Measurements from ENCODE around the gene TMEM258.

TMEM258 gene

GRCh38 chr11:61794579-61794978 is 2.2 kb upstream of the TMEM258 start:
- Mint-ChIP-seq H3K9me3 (no peaks in the 10 kb centered on the region), H3K36me3 (ENCODE audit: low read depth) (peaks cover 90% of the 10 kb centered on the region), H3K4me3 (peak overlapping the region; percentile 92), H3K27ac (no peak overlapping the region), H3K4me1 (ENCODE audit: low read depth) (peaks cover 54% of the 10 kb centered on the region), H3K27me3 (no peaks in the 10 kb centered on the region)
- no peak for DNase-seq

GRCh38 chr11:61793829-61794204 is 1.4 kb upstream of the TMEM258 start:
- H3K27me3 Mint-ChIP-seq: no peaks in the 10 kb centered on the region
- H3K36me3 Mint-ChIP-seq (ENCODE audit: low read depth): peaks cover 91% of the 10 kb centered on the region
- peaks cover 55% of the 10 kb centered on the region for H3K4me1 Mint-ChIP-seq (ENCODE audit: low read depth)
- DNase-seq: no peak
- H3K27ac Mint-ChIP-seq: peak overlapping the region; percentile 100
- H3K9me3 Mint-ChIP-seq: no peaks in the 10 kb centered on the region
- peak overlapping the region; percentile 92 for H3K4me3 Mint-ChIP-seq

DNA sequence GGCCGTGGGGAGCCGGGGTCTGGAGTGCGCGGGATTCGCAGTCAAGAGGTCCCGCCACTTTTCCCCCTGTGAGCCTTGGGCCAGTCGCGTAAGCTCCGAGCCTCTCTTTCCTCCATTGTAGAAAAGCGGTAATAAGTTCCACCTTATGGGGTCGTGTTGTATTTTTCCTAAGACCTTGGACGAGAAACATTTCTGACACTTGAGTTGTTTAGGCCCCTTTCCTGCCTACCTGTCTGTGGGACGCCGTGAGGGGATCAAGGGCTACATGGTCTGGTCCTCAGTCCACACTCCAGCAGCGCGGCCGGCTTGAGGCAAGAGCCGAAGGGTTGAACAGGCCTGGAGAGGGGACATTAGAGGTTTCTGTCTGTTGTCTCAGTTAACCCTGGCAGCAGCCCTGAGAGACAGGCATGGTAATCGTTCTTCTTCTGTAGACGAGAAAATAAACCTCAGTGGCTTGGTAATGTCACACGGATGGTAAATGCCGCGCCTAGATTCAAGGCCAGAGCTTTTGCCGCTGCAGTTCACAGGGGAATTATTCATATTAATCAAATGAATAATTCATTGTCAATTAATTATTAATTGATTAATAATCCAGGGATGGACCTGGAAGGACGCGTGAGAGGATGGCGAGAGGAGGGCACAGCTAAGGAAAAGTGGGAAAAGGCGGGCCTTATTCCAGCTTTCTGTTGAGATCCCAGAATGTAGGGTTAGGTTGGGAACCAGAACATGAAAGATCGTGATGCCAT is 857 bp upstream of the TMEM258 start:
- H3K4me3 Mint-ChIP-seq: peak overlapping the region; percentile 92
- no peaks in the 10 kb centered on the region for H3K27me3 Mint-ChIP-seq
- peak; percentile 58 for DNase-seq
- H3K4me1 Mint-ChIP-seq (ENCODE audit: low read depth): peaks cover 58% of the 10 kb centered on the region
- H3K9me3 Mint-ChIP-seq: no peaks in the 10 kb centered on the region
- peak overlapping the region; percentile 100 for H3K27ac Mint-ChIP-seq
- peaks cover 91% of the 10 kb centered on the region for H3K36me3 Mint-ChIP-seq (ENCODE audit: low read depth)

DNA sequence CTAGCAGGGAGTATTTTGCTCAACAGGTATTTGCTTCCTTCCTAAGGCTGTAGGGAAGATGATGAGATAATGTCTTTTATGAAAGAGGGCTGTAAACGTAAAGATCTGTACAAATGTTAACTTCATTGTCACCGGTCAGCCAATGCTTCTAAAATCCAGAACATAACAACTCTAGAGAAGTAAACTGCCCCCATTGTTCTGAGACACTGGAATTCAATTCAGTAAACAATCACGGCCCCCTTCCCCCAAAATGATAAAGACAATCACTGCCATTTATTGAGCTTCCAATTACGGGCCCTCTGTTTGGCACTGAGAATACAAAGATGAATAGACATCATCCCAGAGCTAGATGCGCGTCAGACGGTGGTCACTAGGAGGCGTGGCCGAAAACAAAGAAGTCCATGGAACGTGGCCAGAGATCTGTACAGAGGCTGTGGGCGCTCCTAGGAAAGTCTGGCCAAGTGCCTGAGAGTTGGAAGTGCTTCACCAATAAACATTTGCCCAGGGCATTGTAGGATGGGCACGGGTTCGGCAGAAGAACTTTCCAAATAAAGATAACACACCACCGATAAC is 576 bp downstream of the TMEM258 start:
- Mint-ChIP-seq H3K9me3 (no peaks in the 10 kb centered on the region), H3K27ac (peak overlapping the region; percentile 100), H3K36me3 (ENCODE audit: low read depth) (peaks cover 90% of the 10 kb centered on the region), H3K4me3 (peak overlapping the region; percentile 92), H3K4me1 (ENCODE audit: low read depth) (peaks cover 53% of the 10 kb centered on the region), H3K27me3 (no peaks in the 10 kb centered on the region)
- DNase-seq: peak; percentile 60

GRCh38 chr11:61787928-61788491 is 4.4 kb downstream of the TMEM258 start:
- no peak overlapping the region for H3K27ac Mint-ChIP-seq
- peaks cover 28% of the 10 kb centered on the region for H3K4me1 Mint-ChIP-seq (ENCODE audit: low read depth)
- H3K4me3 Mint-ChIP-seq: no peak overlapping the region
- peaks cover 89% of the 10 kb centered on the region for H3K36me3 Mint-ChIP-seq (ENCODE audit: low read depth)
- DNase-seq: no peak
- H3K27me3 Mint-ChIP-seq: no peaks in the 10 kb centered on the region
- H3K9me3 Mint-ChIP-seq: no peaks in the 10 kb centered on the region

DNA sequence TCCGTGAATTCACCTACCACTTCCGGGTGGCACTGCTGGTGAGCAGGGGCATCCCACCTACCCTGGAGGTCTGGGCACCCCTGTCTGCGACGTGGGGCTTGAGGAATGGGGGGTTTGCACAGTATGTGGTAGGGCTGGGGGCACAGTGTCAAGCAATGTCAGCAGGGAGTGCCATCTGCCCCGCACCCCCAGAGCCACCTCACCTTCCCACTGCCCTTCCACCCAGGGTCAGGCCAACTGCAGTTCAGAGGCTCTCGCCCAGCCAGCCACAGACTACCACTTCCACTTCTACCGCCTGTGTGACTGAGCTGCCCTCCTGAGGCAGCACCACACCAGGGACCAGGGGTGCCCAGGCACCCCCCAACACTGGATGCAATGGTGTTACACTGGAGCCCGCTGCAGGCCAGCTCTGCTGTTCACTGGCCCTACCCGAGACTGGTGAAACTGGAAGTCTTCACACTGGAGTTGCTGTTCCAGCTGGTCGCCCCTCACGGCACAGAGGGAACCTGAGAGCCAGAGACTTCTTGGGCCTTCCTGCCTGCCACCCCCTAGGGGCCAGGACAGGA is 6.5 kb downstream of the TMEM258 start:
- Mint-ChIP-seq H3K27ac (no peak overlapping the region), H3K4me3 (no peak overlapping the region)

GRCh38 chr11:61784506-61784805 is 7.9 kb downstream of the TMEM258 start:
- Mint-ChIP-seq H3K27me3 (no peaks in the 10 kb centered on the region), H3K9me3 (no peaks in the 10 kb centered on the region), H3K4me1 (ENCODE audit: low read depth) (peaks cover 8% of the 10 kb centered on the region), H3K27ac (no peak overlapping the region), H3K4me3 (no peak overlapping the region), H3K36me3 (ENCODE audit: low read depth) (peaks cover 62% of the 10 kb centered on the region)
- DNase-seq: no peak

More for the DNA sequence above, 6.5 kb downstream of the TMEM258 start:
- no peaks in the 10 kb centered on the region for H3K9me3 Mint-ChIP-seq
- DNase-seq: no peak
- peaks cover 21% of the 10 kb centered on the region for H3K4me1 Mint-ChIP-seq (ENCODE audit: low read depth)
- peaks cover 77% of the 10 kb centered on the region for H3K36me3 Mint-ChIP-seq (ENCODE audit: low read depth)
- no peaks in the 10 kb centered on the region for H3K27me3 Mint-ChIP-seq

DNA sequence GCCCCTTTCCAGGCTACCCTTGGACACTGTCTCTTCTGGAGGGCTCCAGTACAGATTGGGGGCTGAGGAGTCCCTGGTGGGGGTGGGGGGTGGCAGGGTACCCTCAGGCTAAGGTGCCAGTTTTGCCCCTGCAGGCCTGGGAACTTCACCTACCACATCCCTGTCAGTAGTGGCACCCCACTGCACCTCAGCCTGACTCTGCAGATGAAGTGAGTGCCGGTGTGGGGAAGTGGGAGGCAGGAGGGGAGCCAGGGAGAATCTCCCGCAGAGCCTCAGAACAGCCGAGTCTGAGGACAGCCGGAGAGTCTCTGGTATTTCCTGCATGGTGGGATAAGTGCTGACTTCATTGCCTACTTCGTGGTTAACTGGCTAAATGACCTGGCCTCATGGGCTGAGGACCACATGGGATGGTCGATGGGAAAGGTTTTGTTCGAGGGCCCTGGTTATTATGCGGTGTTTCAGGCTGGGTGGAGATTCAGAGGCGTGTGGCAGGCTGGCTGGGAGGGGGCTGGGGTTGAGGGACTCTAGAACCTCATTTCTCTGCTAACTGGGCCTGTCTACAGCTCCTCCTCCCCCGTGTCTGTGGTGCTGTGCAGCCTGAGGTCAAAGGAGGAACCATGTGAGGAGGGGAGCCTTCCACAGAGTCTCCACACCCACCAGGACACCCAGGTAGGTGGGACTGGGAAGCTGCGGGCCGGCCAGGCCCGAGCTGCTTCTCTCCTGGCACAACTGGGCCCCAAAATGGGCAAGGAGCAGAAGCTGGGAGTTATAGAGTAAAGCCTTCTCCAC is 8.5 kb downstream of the TMEM258 start:
- Mint-ChIP-seq H3K27ac (no peak overlapping the region), H3K9me3 (no peaks in the 10 kb centered on the region)
- DNase-seq: no peak

DNA sequence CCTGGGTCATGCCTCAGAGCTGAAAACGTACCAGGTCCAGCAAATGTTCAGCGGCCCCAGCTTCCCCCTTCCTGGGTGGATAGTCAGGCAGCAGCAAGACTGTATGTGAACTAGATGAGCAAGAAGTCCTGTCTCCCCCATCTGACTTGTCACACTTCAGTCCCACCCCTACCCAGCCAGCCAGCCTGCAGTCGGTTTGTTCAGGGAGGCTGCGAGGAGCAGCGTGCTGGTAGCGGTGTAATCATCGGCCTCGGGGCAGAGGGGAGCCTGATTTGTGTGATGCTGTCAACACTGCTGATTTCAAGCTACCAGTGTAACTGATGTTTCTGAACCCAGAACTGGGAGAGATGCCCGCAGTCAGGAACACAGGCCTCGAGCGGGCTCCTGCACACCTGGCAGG is 9.6 kb downstream of the TMEM258 start:
- no peak overlapping the region for H3K4me3 Mint-ChIP-seq
- H3K4me1 Mint-ChIP-seq (ENCODE audit: low read depth): peaks cover 6% of the 10 kb centered on the region
- H3K36me3 Mint-ChIP-seq (ENCODE audit: low read depth): peaks cover 48% of the 10 kb centered on the region
- peaks cover 3% of the 10 kb centered on the region for H3K27me3 Mint-ChIP-seq
- no peaks in the 10 kb centered on the region for H3K9me3 Mint-ChIP-seq
- no peak overlapping the region for H3K27ac Mint-ChIP-seq
- DNase-seq: no peak

More for the DNA sequence above, 8.5 kb downstream of the TMEM258 start:
- Mint-ChIP-seq H3K4me1 (ENCODE audit: low read depth) (peaks cover 4% of the 10 kb centered on the region), H3K4me3 (no peak overlapping the region), H3K27me3 (no peaks in the 10 kb centered on the region), H3K36me3 (ENCODE audit: low read depth) (peaks cover 57% of the 10 kb centered on the region)

DNA sequence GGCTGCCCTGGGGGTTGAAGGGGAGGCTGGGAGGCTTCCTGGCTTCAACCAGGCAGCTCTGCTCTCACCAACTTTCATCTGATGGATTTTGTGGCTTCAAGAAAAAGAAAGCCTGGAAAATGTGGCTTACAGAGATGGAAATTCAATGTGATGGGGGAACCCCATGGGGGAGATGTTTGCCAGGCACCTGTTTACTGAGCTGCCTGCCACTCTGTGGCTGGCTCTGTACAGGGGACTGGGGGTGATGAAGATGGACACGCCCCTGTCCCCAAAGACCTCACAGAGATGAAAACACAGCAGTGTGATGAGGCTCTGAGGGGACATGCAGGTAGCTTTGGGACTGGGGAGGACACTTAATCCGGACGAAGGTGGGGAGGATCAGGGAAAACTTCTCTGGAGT is 10.1 kb downstream of the TMEM258 start:
- peak overlapping the region; percentile 66 for H3K27ac Mint-ChIP-seq
- no peak for DNase-seq
- peaks cover 43% of the 10 kb centered on the region for H3K36me3 Mint-ChIP-seq (ENCODE audit: low read depth)
- H3K4me3 Mint-ChIP-seq: no peak overlapping the region
- H3K9me3 Mint-ChIP-seq: no peaks in the 10 kb centered on the region
- peaks cover 8% of the 10 kb centered on the region for H3K4me1 Mint-ChIP-seq (ENCODE audit: low read depth)
- H3K27me3 Mint-ChIP-seq: peaks cover 4% of the 10 kb centered on the region

DNA sequence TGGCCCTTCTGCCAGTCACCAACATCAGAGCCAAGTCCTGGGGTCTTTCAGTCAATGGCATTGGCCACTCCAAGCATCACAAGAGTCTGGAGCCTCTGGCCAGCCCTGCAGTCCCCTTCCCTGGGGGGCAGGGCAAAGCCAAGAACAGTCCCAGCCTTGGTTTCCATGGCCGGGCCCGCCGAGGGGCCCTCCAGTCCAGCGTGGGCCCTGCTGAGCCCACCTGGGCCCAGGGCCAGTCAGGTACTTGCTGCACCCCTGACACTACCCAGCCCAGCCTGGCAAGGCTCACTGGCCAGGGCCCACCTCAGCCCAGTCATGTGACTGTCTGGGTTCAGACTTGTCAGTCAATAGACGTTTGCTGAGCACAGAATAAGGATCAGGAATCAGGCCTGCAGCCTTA is 10.8 kb downstream of the TMEM258 start:
- Mint-ChIP-seq H3K36me3 (ENCODE audit: low read depth) (peaks cover 36% of the 10 kb centered on the region), H3K27me3 (peaks cover 6% of the 10 kb centered on the region), H3K27ac (no peak overlapping the region), H3K4me1 (ENCODE audit: low read depth) (peaks cover 14% of the 10 kb centered on the region), H3K9me3 (no peaks in the 10 kb centered on the region), H3K4me3 (no peak overlapping the region)
- no peak for DNase-seq

GRCh38 chr11:61780581-61781162 is 11.7 kb downstream of the TMEM258 start:
- peaks cover 16% of the 10 kb centered on the region for H3K4me1 Mint-ChIP-seq (ENCODE audit: low read depth)
- no peak for DNase-seq
- H3K36me3 Mint-ChIP-seq (ENCODE audit: low read depth): peaks cover 27% of the 10 kb centered on the region
- H3K27me3 Mint-ChIP-seq: peaks cover 7% of the 10 kb centered on the region
- H3K4me3 Mint-ChIP-seq: no peak overlapping the region
- no peak overlapping the region for H3K27ac Mint-ChIP-seq
- H3K9me3 Mint-ChIP-seq: no peaks in the 10 kb centered on the region

- Mint-ChIP-seq H3K36me3 (ENCODE audit: low read depth) (peaks cover 19% of the 10 kb centered on the region), H3K4me1 (ENCODE audit: low read depth) (peaks cover 16% of the 10 kb centered on the region), H3K9me3 (no peaks in the 10 kb centered on the region), H3K27me3 (peaks cover 7% of the 10 kb centered on the region), H3K4me3 (no peak overlapping the region), H3K27ac (no peak overlapping the region)
- DNase-seq: no peak
Observed at GRCh38 chr11:61779666-61780525, 12.5 kb downstream of the TMEM258 start.
